ENCODE data around the gene ERI3.

ERI3 gene

GRCh38 chr1:44261171-44261817 is 93.8 kb downstream of the ERI3 start:
- DNase-seq: no peak

GRCh38 chr1:44260792-44261170 is 94.3 kb downstream of the ERI3 start:
- no peak for DNase-seq

- DNase-seq: no peak
Observed at GRCh38 chr1:44259090-44259489, 96.0 kb downstream of the ERI3 start.

DNA sequence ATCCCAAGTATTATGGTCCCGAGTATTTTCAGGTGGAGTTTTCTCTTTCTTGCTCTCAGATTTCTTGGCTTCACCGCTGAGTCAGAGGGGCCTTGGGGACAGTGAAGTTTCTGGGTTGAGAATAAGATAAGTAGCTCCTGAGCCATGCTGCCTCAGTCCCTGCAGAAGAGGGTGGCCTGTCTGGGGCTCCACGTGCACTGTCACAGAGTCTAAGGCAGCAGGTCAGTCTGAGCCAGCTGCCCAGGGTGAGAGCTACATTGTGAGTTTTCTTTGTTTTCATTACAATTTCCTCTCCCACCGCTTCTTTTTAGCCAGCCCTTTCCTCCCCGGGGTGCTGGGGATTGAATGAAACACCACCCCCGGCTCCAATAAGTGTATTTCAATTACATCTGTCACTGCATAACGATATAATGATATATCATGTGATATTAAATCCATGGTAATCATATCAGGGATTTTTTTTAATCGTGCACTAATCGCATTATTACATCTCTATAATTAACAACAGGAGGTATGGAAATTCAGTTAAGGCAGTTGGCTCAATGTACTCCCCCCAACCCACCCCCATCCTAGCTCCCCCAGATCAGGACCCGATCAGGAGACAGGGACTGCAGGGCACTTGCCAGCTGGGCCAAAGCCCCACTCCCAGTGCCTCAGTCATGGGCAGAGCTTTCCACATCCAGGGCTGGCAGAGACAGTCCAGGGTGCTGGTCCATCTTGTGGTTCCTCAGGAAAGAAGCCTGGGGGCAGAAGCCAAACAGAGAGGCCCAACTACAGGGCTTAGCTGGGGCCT is 98.1 kb downstream of the ERI3 start:
- DNase-seq: no peak

- no peak for DNase-seq
Observed at GRCh38 chr1:44254392-44254910, 100.6 kb downstream of the ERI3 start.

GRCh38 chr1:44251989-44252671 is 102.9 kb downstream of the ERI3 start:
- DNase-seq: no peak

- DNase-seq: no peak
Observed at GRCh38 chr1:44251486-44251885, 103.6 kb downstream of the ERI3 start.

DNA sequence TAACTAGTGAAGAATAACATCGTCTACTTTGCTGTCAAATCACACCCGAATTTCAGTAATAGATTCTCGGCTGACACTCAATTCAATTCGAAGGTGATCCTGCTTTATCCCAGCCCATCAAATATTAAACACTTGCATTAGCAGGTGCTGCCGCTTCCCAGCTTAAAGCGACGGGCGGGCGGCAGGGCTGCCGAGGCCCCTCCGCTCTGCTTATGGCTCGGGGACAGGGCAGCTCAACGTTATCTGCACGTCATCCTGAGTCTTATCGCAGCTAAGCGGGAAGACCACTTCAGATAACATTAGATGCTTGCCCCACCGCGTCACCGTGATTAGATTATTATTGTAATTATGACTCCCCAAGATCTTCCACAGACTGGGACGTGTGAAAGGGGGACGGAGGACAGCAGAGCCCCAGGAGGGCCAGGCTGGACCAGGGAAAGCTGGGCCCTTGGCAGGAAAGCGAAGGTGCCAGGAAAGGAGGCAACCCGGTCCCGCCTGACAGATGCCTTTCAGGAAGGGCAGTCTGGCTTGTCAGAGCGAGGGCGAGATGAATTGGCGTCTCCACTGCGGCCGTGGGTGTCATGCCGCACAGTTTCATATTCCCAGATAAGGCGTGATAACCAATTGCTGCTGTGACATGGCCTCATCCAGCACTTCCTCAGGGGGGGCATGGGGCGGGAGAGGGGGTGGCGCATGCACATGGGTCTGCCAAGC is 104.8 kb downstream of the ERI3 start:
- no peak for DNase-seq

GRCh38 chr1:44249543-44249942 is 105.5 kb downstream of the ERI3 start:
- no peak for DNase-seq

GRCh38 chr1:44246806-44247205 is 108.3 kb downstream of the ERI3 start:
- DNase-seq: no peak

GRCh38 chr1:44244986-44245385 is 110.1 kb downstream of the ERI3 start:
- DNase-seq: no peak

DNA sequence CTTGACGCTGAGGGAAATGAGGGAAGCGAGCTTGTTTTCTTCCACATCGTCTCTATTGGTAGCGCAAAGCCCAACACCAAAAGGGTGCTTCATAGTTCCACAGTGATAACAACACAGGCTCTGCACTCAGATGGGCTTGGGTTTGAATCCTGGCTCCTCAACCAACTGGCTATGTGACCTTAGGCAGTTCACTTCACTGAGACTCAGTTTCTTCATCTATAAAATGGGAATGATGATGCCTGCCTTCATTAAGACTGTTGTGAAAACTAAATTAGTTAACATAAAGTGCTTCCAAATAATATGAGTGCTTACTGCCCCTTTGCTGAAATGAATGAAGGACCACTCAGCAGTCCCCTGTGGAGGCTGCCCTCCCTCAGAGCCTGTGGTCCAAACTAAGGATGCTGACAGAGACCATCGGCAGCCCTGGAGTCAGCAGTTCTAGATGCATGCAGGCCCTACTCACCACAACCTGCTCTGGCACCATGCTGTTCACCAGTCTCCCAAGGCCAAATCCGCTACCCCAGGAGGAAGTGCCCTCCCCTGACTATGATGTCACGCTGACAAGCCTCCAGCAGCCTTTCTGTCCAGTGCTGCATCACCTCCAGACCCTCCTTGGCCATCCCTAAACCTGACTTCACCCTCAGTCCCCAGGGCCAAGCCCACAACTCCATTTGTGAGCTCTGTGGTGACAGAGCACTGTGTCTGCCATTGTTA is 111.1 kb downstream of the ERI3 start:
- no peak for DNase-seq

GRCh38 chr1:44242746-44243145 is 112.3 kb downstream of the ERI3 start:
- no peak for DNase-seq

DNA sequence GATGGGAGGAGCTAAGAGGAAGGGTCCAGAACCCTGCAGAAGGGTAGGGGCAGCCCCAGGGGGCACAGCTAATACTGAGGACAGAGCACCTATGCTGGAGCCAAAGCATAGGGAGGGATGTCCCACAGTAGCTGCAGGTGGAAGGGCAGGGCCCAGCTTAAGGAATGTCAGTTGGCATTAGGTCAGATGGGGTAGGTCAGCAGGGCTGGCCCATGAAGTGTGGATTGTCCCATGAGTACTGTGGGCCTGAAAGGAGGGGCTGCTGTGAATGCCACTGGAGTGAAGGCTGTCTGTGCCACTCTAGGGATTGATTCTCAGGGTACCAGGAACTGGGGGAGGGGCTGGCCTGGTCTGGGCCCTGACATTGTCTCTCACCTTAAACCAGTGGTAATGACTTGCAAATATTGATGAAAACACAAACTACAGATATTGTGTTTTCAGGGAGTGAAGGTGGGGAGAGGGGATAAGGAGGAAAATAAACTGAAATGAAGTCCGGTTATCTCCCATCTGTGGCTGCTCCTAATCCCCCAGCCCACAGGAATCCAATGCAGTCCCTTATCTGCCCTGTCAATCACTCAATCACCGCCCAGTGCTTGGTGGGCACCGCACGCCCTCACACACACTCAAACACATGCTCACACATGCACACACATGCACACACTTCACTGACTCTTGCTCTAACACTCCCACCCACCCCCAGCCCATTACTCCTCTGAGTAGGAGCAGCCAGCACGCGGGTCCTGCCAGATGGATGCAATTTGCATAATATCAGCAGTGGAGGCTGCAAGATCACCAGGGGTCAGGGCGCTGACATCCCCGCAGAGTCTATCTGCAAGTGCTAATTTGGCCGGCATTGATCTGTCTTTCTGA is 114.0 kb downstream of the ERI3 start:
- DNase-seq: no peak

DNA sequence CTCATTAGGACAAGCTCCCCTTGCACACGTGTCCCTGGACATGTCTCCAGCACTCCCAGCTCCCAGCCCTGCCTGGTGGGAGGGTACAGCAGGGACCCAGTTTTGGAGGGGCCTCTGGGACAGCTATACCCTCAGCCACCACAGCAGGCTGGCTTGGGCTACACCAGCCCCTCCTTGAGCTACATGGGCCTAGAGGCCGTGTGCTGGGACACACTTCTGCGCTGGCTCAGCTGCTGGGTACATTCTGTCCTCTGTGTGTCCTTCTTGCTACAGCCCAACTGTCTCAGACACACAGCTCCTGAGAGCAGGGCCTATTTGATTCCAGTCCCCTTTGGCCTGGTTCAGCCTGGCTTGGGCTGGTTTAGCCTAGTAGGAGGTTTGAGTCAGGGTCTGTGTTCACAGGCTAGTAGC is 115.1 kb downstream of the ERI3 start:
- no peak for DNase-seq

GRCh38 chr1:44239331-44239960 is 115.6 kb downstream of the ERI3 start:
- DNase-seq: no peak

DNA sequence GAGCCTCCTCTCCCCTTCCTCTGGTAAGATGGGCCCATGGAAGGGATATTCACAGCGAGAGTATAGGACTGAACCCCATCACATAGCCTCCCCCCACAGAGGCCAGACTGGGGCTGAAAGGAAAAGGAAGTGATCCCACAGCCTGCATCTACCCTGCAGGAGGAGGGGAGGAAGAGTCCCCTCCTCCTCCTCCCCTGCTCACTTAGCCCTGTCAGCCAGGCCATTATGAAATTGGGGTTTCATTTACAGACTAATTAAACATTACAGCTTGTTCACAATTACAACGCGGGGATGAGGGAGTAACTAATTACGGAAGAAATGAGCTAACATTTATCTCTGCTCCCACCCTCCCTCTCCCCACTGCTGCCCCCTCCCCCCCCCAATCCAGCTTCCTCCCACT is 116.4 kb downstream of the ERI3 start:
- DNase-seq: no peak

DNA sequence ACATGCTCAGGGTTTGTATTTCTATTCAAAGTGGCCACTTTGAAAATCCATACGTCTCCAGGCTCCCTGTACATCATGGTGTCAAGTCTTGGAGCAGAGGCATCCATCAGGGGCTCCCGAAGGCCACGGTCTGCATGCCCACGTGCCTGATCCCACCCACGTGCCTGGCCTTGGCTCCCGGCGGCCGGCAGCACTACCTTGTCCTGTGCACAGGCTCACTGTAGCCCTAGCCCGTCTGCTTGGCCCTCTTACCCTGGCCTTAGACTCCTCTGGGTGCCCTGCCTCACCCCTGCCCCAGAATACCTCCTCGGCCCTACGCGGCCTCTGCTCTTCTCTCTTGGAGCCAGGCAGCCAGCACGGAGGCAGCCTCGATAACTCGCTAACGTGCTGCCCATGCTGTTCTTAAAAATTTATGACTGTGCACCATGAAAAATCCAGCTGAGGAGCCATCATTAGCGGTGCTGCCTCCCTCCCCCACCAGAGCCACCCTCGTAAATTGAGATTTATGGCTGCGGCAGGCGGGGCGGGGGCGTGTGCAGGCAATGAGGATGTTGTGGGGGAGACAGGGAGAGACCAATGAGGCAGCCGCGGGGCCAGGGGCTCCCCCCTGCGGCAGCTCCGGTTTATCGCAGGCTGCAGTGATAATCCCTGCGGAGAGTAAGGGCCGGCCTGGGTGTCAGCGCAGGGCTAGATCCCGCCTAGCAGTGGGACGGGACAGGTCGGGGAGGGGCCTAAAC is 117.2 kb downstream of the ERI3 start:
- peak; percentile 24 to 40 for DNase-seq

- DNase-seq: no peak
Observed at GRCh38 chr1:44236490-44237272, 118.4 kb downstream of the ERI3 start.

All from CD4-positive, alpha-beta T cell treated with Interleukin-4 for 1 hour (primary cell).